AG09319 (cell line): ENCODE results near the gene PEPD.

ENCODE experiments used
- DNase-seq: peaks from one replicate; pipeline ENCODE4 v3.0.0-alpha.2; 2010; ENCODE audit warnings: low read depth; ENCODE audit errors: extremely low read depth
- CTCF ChIP-seq: IDR thresholded peaks from 2 replicates; pipeline ENCODE4 v1.5.1; 2011; ENCODE audit warnings: low read depth, mild to moderate bottlenecking, inconsistent platforms, low read length, moderate library complexity

PEPD gene

GRCh38 chr19:33490041-33490451, 31.5 kb downstream of the PEPD start:
- no peak for TF ChIP-seq CTCF
- DNase-seq: no peak

DNA sequence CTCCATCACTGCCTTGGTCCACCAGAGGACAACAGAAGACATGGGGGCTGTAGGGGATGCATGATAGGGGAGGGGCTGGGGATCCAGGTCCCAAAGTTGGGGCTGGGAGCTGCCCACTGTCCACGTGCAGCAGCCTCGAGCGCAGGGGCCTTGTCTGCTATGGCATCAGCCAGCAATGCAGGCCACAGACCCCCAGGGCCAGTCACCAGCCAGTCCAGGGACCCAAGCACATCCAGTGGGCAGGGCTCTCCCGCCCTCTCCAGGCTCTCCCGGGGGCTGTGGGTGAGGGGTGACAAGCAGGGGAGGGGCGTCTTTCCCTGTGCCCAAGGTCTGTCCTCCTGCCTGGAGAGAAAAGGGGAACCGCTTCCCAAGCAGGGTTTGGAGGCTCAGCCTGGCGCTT, 32.8 kb downstream of the PEPD start:
- DNase-seq: no peak
- TF ChIP-seq CTCF: no peak

DNA sequence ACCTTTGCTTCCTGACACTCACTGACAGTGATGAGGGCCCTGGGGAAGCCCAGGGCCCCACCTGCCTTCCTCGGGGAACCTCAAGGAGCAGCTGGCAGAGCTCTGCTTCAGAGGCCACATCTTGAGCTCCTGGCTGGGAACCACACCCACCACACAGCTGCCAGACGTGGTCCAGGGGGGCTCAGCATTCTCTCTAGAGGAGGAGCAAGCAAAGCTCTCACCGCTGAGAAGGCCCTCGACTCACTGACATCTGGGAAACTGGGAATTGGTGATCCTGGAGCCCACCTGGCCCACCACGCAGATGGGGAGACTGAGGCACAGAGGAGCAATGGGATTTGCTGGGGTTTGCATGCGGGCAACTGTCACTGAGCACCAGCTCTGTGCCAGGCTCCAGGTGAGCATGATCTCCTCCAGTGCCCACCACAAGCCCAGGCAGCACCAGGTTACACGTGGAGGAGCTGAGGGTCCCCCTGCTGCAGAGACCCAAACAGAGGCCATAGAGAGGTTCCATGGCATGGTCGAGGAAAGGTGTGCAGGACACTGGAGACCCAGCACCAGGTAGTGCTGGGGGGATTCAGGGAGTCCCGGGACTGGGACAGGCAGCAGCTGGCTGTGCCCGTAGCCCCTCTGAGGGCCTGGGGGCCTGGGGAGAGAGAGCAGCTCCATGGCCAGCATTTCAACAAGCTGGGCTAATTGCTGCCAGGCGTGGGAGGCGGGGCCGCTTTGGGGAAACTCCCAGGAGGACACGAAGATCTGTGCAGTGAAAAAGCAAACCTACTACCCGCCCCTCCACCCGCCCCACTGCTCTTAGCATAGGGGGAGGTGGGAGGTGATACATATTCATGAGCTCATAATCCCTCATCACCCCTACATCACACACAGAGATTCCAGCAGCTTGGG, 33.4 kb downstream of the PEPD start:
- TF ChIP-seq CTCF: no peak
- no peak for DNase-seq

- no peak for TF ChIP-seq CTCF
- DNase-seq: no peak
These were observed 34.4 kb downstream of the PEPD start for GRCh38 chr19:33486936-33487811.

- DNase-seq: no peak
These were observed 35.2 kb downstream of the PEPD start for GRCh38 chr19:33486407-33486806.

GRCh38 chr19:33484226-33484774, 37.3 kb downstream of the PEPD start:
- no peak for TF ChIP-seq CTCF
- DNase-seq: no peak

More at GRCh38 chr19:33486407-33486806, 35.2 kb downstream of the PEPD start:
- TF ChIP-seq CTCF: no peak
